Mesenteric fat pad (tissue), 1 donor: ENCODE results near the gene OR4M2. TPM values are rescaled to one million over a fixed set of nuclear protein-coding genes. Genes with fewer than 3 reads are reported as not detected.
"Not testable (repeated sequence)": the region's sequence is repeated elsewhere in the genome, so short reads cannot be mapped to it uniquely, and the experiment has no call there.

ENCODE experiments used
- DNase-seq: peaks from one replicate; pipeline ENCODE4 v3.0.0-alpha.2; 2020; ENCODE audit warnings: low spot score
- long read RNA-seq: library from polyadenylated mRNA; unstranded; transcript quantifications from one replicate; pipeline ENCODE4 v2.0.0, GENCODE V29; 2020
- total RNA-seq: library from RNA; stranded (reverse); fragmentation: NEBNext Ultra II Directional; extraction: Animal tissue kit (Norgen Biotek cat#: 25700); gene quantifications from one replicate; pipeline ENCODE4 v1.2.1, GENCODE V29; 2021
- donor health status: DM: yes; HTN: yes; CAD: no.

The OR4M2 gene, protein sequence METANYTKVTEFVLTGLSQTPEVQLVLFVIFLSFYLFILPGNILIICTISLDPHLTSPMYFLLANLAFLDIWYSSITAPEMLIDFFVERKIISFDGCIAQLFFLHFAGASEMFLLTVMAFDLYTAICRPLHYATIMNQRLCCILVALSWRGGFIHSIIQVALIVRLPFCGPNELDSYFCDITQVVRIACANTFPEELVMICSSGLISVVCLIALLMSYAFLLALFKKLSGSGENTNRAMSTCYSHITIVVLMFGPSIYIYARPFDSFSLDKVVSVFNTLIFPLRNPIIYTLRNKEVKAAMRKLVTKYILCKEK
- not detected for total RNA-seq
- long read RNA-seq = 0 reads

DNA sequence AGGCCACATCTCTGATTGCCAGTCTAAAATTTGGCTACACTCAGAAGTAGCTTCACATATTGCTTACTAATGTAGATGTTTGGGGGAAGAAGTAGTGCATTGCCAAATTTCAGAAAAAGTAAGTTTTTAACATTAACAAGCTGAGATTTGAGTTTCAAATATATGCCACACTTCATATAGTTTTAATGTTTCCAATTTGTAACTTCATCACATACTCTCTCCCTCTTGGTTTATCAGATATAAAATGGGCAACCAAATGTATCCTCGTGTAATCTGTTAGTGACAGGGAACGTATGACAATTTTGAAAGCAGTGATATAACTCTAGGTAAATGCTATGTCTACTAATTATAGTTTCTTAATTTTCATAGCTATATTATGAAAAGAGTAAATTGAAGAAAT, at the start of gene OR4M2:
TSS of gene OR4M2 (plus strand) at position 301 of the 400 bp plus-strand sequence. CDS start at position 399, 98 bp downstream.
- not testable (repeated sequence) for DNase-seq

DNA sequence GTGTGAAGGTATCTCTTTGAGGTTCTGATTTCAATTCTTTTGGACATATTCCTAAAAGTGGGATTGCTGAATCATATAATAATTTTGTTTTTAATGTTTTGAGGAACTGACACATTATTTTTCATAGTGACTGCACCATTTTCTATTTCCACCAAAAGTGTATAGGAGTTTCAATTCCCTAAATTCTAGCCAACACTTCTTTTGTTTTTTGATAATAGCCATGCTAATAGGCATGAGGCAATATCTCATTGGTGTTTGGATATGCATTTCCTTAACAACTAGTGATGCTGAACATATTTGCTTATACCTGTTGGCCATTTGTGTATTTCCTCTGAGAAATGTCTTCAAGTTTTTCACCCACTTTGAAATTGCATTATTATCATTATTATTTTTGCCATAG, 11.1 kb upstream of the OR4M2 start:
- not testable (repeated sequence) for DNase-seq

DNA sequence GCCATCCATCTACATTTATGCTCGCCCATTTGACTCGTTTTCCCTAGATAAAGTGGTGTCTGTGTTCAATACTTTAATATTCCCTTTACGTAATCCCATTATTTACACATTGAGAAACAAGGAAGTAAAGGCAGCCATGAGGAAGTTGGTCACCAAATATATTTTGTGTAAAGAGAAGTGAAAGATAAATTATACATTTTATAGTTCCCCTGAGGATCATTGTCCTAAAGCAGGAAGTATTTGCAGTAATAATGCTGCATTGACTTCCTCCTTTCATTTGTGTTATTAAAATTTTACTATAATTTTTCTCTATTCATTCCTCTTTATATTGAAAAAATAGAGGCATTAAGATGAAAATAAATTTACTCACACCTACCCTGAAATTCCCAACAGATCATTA, 1.1 kb downstream of the OR4M2 start:
- DNase-seq = not testable (repeated sequence)

DNA sequence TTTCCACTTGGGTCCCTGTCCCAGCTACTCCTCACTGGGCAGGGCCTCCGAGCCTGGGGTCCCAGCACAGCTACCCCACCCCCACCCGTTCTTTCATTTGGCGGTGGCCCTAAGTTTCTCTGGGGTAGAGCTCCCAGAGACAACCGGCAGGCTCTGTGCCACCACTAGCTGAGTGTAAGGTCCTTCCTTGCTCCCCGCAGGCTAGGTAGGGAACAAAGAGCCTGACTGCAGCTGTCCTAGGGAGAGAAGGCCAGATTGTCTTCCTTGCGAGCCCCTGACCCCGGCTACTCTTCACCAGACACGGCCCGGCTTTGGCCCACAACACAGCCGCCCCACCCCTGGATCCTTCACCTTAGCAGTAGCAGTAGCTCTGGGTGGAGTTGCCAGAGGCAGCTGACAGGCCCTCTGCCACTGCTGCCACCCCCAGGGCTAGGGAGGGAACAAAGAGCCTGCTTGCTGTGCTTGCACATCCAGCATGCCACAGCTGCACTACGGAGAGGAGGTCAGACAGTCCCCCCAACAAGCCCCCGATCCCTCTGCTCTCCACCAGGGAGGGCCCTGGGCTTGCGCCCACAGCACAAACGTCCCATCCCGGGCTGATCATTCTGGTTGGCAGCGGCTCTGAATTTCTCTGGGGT, 18.4 kb downstream of the OR4M2 start:
- DNase-seq = not testable (repeated sequence)

DNA sequence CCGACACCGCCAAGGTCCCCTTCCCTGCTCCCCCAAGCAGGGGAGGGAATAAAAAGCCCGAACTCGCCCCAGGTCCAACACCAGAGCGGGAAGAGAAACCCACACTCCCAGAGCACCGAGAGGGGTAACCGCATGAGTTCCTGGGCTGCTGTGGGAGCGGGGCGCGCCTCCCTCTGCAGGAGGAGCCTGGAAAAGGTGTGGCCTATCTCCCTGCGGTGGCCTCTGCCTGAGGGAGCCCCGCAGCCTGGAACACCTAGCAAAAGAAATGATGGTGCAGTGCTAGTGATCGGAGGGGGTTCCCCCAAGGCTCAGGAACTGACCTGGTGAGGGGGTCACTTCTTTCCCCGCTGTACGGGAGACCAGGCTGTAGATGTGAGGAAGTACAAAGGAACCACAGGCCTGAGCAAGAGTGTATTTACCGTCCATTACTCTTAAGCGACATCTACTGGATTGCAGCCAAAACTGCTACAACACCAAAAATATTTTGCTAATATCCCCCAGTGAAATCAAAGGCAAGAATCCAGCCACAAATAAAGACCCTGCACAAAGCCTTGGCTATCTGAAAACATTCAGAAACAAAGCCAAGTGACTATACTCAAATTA, 19.1 kb downstream of the OR4M2 start:
- DNase-seq = not testable (repeated sequence)

DNA sequence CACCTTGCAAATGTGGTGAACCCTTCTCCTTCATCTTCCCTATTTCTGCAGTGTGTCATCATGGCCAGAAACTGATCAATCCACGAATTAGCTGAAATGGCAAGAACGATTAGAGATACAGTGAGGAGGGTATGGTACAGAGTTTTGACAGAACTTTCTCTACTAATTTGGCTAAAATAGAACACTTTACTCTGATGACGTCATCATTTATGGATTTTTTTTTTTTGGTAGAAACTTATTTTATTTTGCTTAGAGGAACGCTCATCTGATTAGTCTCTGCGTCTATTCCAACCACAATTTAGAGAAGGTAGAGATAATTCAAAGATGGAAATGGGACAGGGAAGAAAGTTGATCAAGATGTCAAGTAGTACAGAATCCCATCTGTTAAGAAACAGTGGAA, 41.7 kb downstream of the OR4M2 start:
- DNase-seq = not testable (repeated sequence)

Other genes starting within 250 kb of the OR4M2 start
- gene POTEB, start 202.8 kb upstream of the OR4M2 start, total RNA-seq = not detected